GM12892 (cell line): ENCODE results near the gene RAB9A.
"Not testable (repeated sequence)": the region's sequence is repeated elsewhere in the genome, so short reads cannot be mapped to it uniquely, and the experiment has no call there.

Experiments
- DNase-seq: peaks from one replicate; pipeline ENCODE4 v3.0.0; 2011; ENCODE audit not compliant: insufficient read length
- FAIRE-seq: peaks from 2 replicates; lab custom pipeline; 2011; peaks lifted over from hg19 to GRCh38; lab: Jason Lieb, UNC
- POLR2A ChIP-seq: IDR thresholded peaks from 2 replicates; pipeline ENCODE4 v1.6.1; 2011; ENCODE audit warnings: low read depth, low read length, control low read depth
- POLR2AphosphoS5 ChIP-seq: IDR thresholded peaks from 2 replicates; pipeline ENCODE4 v1.6.1; 2011; ENCODE audit warnings: low read depth, low read length, control low read depth
- TAF1 ChIP-seq: IDR thresholded peaks from 2 replicates; pipeline ENCODE4 v1.6.1; 2011; ENCODE audit warnings: low read depth, mild to moderate bottlenecking, control low read depth, low read length, borderline replicate concordance

The RAB9A gene

DNA sequence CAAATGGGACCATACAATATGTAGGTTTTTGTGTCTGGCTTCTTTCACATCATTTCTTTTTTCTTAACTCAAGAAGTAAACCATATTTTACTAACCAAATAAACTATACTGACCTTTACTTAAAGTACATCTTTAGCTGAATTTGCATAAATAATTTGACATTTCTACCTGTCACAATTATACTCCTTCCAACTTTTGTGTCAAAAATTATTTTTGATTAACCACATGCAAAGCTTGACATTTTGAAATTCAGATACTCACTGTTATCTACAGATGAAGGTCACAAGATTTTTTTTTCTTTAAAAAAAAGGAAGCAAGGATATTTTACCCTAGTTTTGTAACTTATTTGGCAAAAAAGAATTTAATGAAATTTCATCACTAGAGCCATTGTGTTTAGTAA lies 12.0 kb upstream of the RAB9A start:
- DNase-seq (no peak), FAIRE-seq (no peak)
- TF ChIP-seq POLR2AphosphoS5, result no peak
- TF ChIP-seq POLR2A, result no peak
- no peak for TF ChIP-seq TAF1

DNA sequence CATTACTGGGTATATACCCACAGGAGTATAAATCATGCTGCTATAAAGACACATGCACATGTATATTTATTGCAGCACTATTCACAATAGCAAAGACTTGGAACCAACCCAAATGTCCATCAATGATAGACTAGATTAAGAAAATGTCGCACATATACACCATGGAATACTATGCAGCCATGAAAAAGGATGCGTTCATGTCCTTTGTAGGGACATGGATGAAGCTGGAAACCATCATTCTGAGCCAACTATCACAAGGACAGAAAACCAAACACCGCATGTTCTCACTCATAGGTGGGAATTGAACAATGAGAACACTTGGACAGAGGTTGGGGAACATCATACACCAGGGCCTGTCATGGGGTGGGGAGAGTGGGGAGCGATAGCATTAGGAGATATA lies 9.2 kb upstream of the RAB9A start:
- not testable (repeated sequence) for FAIRE-seq

DNA sequence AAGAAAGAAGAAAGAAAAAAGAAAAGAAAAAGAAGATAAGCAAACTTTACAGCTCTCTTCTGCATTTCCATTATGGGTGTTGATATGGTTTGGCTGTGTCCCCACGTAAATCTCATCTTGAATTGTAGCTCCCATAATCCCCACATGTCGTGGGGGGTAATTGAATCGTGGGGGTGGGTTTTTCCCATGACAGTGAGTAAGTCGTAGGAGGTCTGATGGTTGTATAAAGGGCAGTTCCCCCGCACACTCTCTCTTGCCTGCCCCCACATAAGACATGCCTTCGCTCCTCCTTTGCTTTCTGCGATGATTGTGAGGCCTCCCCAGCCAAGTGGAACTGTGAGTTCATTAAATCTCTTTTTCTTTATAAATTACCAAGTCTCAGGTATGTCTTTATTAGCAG lies 7.3 kb upstream of the RAB9A start:
- FAIRE-seq, result no peak
- DNase-seq, result no peak
- no peak for TF ChIP-seq TAF1
- no peak for TF ChIP-seq POLR2A
- no peak for TF ChIP-seq POLR2AphosphoS5

More for the DNA sequence above, 9.2 kb upstream of the RAB9A start:
- DNase-seq, result not testable (repeated sequence)

DNA sequence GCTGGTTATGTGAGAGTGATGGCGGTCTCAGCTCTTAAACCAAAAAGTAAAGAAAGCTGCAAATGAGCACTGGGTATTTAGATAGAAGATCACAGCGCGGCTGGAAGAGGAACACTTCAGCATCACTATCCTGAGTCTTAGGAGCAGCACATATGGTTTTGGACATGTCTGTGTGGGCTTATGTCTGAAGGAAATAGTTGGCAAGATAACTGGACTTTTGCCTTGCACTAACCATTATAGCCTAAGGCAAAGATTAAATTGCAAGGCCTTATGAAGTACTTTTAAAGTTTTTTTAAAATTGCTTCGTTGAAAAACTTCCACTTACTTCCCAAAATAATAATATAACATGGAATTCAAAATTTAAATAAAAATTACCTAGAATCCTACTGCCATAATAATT lies 4.6 kb upstream of the RAB9A start:
- FAIRE-seq, result no peak

DNA sequence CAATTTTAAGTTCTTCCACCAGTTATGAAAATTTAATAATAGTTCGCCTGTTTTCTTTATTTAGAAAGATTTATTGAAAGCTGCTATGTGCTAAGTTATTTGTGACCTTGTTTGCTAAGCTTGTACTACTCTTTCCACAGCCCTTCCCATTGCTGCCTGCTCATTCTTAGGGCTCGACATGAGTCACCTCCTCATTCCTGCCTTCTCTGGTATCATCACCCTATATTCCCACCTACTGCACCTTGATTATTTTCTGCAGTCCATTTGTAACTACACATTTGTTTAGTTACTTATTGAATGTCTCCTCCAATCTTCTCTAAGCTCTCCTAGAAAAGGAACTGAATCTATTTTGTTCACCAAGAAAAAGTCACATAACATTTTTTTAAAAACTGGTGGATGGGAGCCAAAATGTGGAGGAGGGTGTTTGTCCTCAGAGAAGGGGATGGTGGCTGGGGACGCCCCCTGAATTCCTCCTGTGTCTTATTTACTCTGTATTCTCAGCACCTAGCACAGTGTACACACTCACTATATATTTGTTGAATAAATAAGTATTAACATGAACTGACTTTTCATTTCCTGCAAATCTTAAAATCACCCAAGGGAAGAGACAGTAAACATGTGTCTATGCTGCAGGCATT lies 3.7 kb upstream of the RAB9A start:
- TF ChIP-seq POLR2AphosphoS5, result no peak
- no peak for TF ChIP-seq TAF1
- no peak for TF ChIP-seq POLR2A
- DNase-seq (no peak), FAIRE-seq (peak; percentile 9)

More for the DNA sequence above, 4.6 kb upstream of the RAB9A start:
- DNase-seq, result no peak
- TF ChIP-seq POLR2A, result no peak
- no peak for TF ChIP-seq TAF1
- TF ChIP-seq POLR2AphosphoS5, result no peak

DNA sequence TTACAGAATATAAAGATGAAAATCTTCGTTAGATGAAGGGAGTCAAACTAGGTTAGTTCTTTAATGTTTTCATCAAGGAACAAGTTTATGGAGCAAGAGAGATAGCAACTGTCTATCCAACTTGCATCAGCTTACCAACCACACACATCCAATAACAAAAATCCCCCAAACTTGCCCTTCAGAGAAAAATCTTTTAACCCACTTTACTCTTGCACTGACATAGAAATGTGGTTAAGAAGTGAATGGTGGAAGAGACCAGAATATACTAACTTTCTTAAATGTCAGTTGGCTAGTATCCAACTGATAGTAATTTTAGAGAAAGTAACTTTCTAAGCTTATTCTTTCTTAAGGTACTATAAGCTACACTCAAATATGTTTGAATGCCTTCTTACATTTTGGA lies 1.7 kb upstream of the RAB9A start:
- peak; percentile 82 for FAIRE-seq
- no peak for TF ChIP-seq POLR2A
- no peak for TF ChIP-seq POLR2AphosphoS5
- TF ChIP-seq TAF1, result no peak
- no peak for DNase-seq

DNA sequence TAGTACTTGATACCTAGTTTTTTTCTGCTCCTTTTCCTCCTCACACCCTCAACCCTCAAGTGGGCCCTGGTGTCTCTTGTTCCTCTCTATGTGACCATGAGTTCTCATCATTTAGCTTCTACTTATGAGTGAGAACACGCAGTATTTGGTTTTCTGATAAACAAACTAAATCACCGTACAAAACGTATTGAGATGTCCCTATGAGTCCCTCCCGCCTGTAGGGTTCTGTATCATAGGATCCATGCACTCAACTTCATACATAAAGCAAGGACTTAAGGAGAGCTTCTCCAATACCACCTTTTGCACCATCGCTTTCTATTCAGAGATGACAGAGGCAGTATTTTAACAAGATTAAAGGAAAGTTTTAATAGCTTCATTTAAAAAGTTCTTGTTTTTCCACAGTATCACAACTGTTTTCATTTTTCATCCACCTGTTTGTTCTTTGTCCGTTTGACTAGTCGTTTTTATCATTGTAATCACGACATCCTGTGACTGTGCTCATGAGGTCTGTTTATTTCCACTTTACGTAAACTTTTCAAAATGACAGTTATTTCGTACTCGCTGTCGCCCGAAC lies 457 bp upstream of the RAB9A start:
- TF ChIP-seq POLR2AphosphoS5 (no peak), POLR2A (no peak), TAF1 (no peak)
- FAIRE-seq (no peak), DNase-seq (no peak)

DNA sequence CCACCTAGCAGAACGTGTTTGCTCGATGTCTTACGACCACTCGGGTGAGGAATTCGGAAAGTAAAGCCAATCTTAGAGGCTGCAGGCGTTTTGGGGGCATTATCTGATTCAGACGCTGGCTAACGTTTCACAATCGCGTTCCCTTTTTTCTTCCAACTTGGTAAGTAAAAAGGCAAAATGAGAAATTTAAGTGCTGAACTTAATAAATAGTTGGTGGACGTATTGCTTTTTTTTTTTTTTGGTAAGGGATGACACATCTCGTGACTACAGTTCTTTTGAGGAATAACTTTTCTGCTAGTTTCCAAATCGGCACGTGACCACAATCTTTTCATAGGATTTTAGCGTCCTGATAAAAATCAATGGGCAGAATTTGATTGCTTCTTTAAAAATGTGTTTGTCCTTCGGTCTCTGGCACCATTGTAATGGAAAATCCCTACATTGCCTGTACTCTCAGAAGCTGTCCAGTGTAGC lies 848 bp downstream of the RAB9A start:
- no peak for TF ChIP-seq POLR2AphosphoS5
- TF ChIP-seq POLR2A, result no peak
- no peak for TF ChIP-seq TAF1
- DNase-seq (no peak), FAIRE-seq (no peak)

DNA sequence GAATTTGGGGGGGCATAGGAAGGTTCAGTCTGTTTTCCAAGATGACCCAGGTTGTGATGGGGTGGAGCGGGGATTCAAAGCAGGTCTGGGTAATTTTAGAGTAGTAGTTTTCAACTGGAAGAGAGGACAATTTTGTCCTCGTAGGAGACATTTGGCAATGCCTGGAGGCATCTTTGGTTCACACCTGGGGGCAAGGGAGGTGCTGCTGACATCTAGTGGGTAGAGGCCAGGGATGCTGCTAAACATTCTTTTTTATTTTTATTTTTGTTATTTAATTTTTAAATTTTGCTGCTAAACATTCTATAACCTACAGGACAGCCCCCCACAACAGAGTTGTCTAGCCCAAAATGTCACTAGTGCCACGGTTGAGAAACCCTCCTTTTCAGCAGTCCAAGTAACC lies 1.9 kb downstream of the RAB9A start:
- TF ChIP-seq POLR2AphosphoS5 (no peak), POLR2A (no peak), TAF1 (no peak)
- DNase-seq, result no peak
- peak; percentile 77 for FAIRE-seq

DNA sequence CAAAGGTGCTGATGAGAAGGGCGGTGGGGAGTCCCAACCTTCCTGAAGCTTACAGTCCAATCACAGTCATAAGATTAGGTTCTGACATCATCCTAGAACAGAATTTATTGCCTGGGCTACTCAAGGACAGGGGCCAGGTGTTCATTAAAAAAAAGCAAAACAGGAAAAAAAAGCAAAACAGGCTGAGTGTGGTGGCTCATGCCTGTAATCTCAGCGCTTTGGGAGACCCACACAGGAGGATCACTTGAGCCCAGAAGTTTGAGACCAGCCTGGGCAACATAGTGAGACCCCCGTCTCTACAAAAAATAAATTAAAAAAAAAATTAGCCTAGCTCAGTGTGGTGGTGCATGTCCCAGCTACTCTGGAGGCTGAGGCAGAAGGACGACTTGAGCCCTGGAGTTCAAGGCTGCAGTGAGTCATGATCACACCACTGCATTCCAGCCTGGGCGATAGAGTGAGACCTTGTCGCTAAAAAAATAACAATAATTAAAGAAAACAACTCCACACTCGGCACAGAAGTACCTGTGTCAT lies 3.0 kb downstream of the RAB9A start:
- no peak for TF ChIP-seq POLR2AphosphoS5
- FAIRE-seq (peak; percentile 51), DNase-seq (no peak)

DNA sequence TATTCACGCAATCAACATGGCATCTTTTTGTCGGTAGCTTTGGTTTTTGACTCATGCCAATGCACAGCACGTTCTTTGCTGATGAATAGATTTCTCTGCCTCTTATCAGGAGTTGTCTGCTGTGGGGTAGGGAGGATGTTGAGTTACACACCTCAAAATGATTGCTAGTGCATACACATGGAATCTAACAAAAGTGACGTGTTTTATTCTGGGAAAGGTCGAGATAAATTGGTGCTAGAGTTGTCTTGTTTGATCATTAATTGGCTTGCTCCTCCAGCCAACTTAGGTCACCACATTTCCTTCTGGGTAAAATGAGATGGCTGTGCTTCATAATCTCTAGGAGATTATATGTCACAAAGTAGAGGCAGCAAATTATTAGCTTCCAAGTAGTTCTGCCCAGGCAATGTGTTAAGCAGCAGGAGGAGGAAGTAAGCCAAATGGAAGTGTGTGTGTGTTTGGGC lies 3.9 kb downstream of the RAB9A start:
- peak; percentile 42 for FAIRE-seq
- no peak for DNase-seq
- TF ChIP-seq TAF1, result no peak
- TF ChIP-seq POLR2A, result no peak
- no peak for TF ChIP-seq POLR2AphosphoS5

DNA sequence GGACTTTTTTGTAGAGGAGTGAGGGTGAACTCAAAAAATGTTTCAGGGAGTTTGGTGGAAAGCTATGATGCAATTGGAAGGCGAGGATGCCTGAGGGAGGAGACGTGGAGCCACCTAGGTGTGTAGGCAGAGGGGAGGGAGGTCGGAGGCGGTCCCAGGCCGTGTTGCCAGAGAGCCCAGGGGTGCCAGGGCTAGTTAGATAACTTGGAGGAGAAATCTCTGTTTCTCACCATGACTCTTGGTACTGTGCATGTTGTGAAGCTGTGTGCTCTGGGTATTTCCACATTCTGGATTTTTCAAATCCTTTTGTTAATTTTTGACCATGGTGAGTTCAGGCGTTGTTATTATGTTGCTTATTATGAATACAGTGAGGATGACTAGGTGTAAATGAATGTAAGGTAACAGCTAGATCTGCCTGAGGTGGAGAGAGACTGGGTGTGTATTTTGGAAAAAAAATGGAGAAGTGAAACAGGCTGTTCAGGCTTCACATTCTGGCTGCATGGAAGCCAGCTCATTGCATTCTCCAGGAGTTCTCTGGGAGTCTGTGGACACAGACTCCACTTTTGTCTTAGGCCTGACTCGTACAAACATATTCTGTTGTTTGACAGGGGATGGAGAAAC lies 4.5 kb downstream of the RAB9A start:
- FAIRE-seq (peak; percentile 53), DNase-seq (no peak)
- no peak for TF ChIP-seq POLR2A
- TF ChIP-seq POLR2AphosphoS5, result no peak
- no peak for TF ChIP-seq TAF1
